CD4-positive, alpha-beta T cell treated with Interleukin-1 beta for 1 hour (primary cell): ENCODE data around the gene NANS.
"Not testable (repeated sequence)": the region's sequence is repeated elsewhere in the genome, so short reads cannot be mapped to it uniquely, and the experiment has no call there.

Source experiments
- DNase-seq, 2 donors: peaks; one replicate each; pipeline ENCODE4 v3.0.0-alpha.2; 2020 to 2022

Gene NANS

DNA sequence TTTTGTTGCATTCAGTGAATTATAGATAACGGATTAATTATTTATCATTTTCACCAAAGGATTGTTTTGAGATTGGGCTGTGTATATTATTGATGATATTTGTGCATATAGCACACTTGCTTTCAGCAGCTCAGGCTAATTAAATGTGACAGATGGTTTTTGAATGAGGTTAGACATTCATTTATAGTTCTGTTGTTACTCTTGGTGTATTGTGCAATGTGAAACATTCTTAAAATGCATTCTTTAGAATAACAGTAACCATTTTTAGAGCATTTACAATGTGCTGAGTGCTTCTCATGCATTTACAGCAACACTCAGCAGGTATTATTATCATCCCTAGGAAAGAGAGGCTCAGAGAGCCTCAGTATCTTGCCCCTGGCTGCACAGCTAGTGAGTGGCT is 23.8 kb downstream of the NANS start:
- no peak for DNase-seq

DNA sequence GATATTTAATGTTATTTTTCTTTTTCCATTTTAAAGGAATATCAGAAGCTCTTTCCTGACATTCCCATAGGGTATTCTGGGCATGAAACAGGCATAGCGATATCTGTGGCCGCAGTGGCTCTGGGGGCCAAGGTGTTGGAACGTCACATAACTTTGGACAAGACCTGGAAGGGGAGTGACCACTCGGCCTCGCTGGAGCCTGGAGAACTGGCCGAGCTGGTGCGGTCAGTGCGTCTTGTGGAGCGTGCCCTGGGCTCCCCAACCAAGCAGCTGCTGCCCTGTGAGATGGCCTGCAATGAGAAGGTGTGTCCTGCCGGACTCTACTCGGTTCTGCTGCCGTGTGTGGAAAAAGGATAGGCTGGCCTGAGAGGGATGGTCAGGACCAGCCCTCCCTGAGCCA is 24.2 kb downstream of the NANS start:
- DNase-seq, result no peak

DNA sequence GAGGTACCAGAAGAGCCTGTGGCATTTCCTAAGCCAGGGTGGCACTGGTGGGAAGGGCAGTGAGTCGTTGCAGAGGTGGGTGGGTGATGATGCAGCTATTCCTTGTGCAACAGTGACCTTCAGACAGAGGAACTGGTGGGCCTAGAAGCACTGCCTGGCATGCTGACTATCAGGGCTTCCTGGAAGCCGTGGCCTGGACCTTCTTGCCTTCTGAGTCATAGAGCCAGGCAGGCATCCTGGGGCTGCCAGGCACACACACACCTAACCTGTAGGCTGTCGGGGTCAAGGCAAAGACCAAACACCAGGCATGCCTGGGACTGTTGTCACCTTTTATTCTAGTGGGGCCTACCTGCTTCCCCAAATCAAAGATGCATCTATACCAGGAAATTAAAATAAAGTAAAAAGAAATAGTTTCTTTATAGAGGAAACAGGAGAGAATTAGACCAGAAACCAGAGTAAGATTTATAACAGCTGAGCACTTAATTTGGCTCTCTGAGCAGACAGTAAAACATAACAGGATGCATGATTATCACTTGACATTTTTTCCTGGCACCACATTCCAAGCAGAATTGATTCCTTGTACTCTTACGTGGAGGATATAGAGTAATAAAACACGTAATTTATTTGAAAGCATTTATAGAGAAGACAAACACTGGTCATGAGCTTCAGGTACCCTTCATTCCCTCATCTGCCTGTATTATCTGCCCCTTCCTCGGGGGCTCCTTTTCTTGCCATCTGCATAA is 25.1 kb downstream of the NANS start:
- DNase-seq, result no peak

DNA sequence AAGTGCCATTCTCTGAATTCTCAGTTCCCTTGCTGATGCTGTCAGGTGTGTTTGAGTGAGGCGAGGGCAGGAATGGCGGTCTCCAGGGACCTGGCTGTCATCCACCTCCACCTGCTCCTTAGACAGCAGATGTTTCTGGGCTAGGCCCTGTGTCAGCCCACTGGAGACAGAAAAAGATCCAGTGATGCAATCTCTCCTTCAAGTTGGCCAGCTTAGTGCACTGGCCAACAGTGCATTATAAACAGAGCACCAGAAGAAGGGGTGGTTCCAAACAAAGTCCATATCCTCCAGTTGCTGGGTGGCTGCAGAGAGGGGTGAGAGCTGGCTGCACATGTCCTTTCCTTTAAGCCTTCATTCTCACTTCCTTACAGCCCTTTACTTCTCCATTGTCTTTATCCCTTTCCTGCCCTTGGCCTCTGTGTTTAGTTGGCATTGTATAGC is 26.5 kb downstream of the NANS start:
- no peak for DNase-seq

DNA sequence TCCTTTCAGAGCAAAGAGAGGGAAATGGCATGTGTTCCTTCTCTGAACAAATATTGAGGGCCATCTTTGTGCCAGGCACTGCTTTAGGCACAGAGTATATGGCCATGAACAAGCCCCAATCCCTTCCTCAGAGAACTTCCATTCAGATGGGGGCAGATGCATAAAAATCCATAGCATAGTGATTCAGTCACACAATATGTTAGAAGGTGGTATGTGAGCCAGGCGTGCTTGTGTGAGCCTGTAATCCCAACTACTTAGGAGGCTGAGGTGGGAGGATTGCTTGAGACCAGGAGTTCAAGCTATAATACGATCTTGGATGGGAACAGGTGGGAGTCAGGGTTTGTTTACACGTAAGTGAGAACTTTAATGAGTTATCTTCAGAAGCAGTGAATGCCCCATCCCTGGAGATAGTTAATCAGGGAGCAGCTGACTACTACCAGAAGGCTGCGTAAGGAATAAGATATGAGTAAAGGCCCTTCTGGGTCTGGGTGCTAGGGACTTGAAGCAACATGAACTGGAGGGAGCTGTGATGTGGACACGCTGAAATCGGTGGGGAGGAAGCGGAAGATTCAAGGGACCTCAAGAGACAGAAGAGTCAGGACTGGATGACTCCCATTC is 27.1 kb downstream of the NANS start:
- DNase-seq, result no peak

DNA sequence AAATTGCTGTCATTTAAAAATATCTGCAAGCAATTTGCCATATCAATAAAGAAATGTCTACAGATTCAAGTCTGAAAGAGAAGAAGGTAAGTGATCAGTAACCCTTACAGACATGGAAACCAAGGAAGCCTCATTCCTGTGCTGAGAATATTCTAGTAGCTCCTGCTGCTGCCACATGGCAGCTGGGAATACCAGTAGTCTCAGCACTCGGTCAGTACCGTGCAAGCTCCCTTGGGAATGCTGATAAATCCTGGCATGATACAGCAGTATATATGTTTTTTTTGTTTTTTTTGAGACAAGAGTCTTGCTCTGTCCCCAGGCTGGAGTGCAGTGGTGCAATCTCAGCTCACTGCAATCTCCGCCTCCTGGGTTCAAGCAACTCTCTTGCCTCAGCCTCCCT is 27.9 kb downstream of the NANS start:
- no peak for DNase-seq

DNA sequence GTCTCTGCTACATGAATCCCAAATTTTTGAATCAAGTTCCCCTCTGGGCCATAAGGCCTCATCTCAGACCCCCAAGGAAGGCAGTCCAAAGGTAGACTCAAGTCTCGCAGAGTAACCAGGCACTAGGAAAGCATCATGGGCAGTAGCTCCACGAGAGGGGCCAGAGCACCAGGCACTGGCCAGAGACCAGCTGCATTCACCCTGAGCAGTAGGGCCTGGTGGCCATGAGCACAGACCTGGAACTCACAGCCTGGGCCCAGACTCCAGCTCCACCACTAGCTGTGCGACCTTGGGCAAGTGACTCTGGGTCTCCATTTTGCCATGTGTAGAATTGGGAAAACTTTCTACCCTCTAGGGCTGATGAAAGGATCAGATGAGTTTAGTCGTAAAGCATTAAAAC is 28.5 kb downstream of the NANS start:
- no peak for DNase-seq

DNA sequence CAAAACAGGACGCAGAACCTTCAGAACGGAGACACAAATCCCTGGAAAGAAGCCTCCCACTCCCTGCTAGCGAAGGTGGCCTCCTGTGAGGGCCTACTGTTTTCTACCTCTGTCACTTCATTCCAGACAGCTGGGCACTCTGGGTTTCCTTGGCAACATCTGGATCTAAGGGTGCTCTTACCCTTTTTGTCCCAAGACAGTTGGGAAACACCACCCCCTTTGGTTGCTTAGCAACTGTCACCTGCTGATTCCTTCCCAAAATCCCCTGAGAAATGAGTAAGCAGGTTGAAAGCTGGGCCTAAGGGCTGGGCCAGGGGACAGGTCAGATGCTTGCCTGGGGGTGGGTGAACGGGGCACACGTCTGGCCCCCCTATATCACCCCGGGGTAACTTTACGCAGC is 29.4 kb downstream of the NANS start:
- no peak for DNase-seq

DNA sequence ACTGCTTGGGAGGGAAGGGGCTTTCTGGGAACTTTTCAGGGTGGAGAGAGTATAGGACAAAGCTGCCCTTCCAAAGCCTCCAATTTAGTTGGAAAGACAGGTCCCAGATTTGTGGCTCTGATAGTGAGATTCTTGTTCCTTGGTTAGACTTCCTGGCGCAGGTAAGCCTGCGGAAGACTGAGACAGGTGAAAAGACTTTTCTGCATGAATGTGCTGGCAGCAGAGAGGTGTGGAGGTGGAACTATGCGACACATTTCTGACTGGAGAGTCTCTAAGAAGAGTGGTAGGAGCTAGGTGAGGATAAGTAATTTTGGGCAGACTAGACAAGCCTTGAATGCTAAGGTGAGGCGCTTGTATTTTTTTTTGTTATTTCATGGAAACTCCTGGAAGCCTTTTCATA is 29.9 kb downstream of the NANS start:
- no peak for DNase-seq

DNA sequence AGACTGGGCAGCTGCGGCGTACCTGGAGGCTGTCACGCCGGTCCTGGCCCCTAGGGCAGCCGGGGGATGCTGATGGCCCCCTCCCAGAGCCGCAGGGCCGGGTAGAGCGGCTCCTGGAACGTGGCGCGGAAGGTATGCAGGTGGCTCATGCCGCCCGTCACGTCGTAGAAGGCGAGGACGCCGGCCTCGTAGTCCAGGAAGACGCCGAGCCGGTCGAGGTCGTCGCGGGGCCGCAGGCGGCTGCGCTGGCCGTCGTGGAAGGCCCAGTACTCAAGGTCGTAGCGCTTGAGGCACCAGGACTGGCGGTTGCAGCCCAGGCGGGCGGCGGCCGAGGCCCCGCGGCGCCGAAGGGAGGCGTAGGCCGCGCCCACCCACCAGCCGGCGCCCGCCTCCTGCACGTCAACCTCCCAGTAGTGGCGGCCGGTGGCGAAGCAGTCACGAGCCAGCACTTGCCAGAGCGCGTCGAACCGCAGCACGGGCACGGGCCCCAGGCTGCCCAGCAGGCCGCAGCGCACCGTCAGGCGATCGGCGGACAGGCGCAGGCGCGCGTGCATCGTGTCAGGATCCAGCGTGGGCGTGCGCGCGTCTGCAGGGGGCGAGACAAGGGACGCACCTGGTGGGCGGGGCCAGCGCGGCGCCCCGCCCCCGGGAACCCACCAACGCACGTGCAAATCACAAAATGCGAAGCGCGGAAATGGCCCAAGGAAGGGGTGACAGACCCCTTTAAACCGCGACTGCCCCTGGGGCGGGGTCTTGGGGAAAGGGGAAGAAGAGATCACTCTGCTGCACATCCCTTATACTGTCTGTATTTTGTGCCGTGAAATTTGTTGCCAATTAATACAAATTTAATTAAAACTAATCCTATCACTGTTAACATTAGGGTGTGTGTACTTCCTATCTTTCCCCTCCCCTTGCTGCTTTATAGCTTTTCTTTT is 31.2 kb downstream of the NANS start:
- peak; percentile 62 to 73 for DNase-seq

DNA sequence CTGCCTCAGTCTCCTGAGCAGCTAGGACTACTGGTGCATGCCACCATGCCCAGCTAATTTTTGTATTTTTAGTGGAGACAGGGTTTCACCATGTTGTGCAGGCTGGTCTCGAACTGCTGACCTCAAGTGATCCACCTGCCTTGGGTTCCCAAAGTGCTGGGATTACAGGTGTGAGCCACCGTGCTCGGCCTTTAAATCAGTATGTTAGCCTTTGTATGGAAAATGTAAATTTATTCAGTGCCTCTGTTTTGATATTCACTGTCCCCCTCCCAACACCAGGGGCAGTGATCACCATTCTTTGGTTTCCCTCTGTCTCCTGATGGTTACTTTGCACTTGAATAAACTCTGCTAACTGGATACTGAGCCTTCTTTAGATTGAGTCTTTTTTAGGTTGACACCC is 34.1 kb downstream of the NANS start:
- DNase-seq, result not testable (repeated sequence)

DNA sequence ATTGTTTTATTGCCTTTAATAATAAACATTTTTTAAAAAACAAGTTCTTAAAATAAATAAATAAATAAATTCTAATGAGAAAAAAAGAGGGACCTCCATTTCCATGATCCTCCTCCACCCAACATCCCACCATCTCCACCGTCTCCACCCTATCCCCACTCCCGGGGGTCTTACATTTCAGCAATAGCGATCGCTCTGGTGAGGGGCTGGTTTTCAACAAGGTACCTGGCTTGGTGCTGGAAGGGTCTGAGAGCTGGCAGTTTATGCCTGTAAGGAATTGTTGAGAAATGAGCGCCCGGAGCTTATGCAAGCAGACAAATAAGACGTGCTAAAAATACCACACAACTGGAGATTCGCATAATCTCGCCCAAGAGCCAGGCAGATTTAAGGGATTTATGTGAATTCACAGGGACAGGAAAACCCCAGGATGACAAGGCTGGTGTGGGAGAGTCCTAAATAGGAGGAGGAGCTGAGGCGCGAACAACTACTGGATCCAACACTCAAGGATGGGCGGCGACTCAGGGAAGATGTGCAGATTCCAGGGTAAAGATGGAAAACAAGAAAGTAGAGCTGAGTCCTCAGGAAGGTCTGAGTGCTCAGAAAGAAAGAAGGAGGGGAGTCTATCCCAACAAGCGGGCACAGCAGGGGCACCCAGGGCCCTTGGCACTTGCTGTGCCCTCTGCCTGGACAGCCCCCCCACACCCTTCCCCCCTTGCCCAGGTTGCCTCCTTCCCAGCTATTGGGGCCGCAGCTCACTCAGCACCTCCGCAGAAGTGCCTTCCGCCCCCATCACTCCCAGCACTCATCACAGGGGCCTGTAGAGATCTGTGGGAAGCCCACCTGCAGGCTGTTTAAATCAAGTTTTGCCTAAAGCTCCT is 35.4 kb downstream of the NANS start:
- no peak for DNase-seq

DNA sequence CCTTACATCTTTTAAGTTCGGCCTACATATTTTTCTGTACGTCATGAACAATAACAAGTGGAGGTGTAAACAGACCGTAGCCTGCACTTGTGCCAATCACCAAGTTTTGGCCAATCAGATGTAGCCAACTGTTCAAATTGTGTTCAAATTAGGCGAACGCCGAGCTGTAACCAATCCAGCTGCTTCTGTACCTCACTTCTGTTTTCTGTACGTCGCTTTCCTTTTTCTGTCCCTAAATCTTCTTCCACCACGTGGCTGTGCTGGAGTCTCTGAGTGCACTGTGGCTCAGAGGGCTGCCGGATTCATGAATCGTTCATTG is 36.0 kb downstream of the NANS start:
- peak in 1 of 2 donors; percentile 28 for DNase-seq

DNA sequence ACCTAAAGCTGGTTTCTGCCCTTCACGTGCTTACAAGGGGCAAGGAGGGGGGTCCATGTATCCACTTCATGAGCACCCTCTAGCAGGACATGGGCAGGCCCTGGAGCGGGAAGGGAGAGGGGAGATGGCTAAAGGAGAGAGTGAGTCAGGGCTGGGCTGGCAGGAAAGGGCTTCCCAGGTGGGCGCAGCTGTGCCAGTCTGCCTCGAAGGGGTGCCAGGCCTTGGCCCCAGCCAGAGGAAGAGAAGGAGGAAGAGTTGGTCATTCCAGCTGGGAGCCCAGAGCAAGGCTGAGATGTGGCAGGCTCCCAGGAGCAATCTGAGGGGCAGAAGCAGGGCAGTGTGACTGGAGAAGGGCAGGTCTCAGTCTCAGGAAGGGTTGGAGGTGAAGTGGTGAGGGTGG is 37.8 kb downstream of the NANS start:
- no peak for DNase-seq

DNA sequence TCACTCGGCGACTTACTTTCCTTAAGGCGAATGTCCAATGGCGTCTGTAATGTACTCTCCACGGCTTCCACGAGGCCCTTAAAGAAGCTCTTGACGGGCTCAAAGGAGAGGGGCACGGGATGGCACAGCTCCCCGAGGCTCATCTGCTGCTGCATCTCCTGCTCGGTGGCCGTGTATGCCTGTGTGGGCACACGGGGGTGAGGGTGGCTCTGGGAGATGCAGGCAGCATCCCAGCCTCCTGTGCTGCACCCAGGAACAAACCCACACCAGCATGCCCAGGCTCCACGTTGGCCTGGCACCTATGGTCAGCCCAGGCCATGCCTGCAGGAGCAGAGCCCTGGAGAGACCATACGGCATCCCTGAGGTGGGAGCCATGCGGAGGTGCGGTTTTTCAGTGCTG is 38.3 kb downstream of the NANS start:
- no peak for DNase-seq

DNA sequence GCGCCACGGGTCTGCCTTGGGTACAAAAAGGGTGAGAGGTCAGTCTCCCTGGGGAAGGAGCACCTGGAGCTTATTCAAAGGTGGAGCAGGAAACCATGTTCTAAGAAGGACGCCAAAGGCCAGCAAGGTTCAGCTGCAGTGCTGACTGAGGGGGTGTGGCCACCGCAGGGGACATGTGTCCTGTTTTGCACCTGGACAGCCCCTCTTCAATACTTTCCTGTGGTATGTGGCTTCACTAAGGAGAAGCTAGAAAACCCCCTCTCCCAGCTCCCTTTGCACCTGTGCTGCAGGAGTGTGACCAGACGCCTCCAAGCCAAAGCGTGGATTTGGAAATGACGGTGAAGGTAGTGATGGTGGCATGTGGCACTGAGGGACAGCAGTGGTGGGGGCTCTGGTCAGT is 38.9 kb downstream of the NANS start:
- no peak for DNase-seq

DNA sequence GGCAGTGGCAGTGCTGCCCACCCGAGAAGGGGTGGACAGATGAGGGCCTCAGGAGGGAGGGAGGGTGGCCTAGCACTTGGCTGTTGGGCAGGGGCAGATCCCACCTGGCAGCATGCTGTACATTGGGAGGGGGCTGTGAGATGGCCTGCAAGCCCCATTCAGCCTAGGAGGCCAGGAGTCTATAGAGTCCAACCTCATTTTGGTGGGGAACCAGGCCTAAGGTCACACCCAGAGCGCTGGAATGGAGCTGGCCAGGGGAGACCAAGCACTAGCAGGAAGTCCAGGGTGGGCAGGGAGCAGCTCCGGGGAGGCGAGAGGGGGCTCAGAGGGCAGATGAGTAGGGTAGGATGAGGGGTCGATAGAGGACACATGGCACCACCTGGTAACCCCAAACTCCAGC is 39.6 kb downstream of the NANS start:
- no peak for DNase-seq

DNA sequence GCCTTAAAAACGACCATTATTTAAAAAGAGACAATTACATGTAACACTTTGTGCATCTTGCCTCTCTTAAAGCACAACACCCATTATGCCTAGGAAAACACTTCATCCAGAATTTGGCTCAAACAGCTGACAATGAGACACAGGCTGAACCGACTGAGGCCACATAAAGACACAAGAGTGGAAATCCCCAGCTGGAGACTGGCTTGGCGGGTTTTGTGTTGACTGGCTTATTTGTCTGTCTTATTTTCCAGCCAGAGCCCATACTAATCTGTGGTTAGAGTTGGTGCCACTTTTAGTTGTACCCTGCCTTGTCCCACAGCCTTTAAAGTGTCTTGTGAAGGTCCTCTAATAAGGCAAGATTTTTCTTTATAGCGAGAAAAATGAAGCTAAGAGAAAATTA is 41.3 kb downstream of the NANS start:
- DNase-seq, result peak; percentile 40 to 52

DNA sequence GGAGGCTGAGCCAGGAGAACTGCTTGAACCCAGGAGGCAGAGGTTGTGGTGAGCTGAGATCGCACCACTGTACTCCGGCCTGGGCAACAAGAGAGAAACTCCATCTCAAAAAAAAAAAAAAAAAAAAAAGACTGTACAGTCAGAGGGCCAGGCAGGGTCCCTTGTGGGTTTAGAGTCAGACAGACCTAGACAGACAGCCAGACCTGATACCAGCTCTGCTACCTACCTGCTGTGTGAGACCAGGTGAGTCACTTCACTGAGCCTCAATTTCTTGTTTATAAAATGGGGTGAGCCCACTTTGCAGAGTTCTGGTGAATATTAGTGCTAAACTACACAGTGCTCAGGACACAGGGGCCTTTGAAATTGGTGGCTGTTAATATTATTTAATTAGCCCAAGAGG is 42.8 kb downstream of the NANS start:
- DNase-seq, result peak in 1 of 2 donors; percentile 34

DNA sequence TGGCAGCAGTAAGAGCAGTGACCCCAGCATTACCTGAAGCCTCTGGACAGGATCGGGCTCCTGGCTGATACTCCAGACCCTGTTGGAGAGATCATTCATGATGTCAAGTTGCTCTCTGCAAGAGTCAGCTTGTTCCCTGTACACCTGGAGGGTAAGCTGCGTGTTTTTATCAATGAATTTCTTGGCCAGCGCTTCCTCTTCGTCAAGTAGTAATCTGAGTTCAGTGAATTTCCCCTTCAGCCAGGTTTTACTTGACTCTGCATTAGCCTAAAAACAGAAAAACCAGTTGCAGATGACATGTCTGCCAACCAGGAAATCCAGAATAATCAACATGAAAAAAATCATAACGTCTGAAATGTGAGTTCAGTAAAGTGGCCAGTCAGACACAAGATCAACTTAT is 43.4 kb downstream of the NANS start:
- DNase-seq, result no peak

DNA sequence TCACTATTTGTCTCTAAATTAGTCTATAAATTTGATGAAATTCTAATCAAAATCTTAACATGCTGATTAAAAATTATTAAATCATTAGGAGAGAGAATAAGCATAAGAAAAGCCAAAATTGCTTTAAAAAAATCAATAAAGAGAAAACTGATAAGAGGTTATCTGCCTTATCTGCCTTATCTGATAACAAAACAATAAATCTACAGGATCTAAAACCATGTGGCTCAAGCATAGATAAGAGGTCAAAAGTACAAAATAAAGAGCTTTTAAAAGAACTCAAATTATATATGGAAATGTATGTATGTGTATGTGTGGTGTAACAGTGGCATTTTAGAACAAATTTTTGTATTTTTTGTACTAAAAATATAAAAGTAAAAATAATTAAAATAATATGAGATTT is 43.9 kb downstream of the NANS start:
- no peak for DNase-seq

DNA sequence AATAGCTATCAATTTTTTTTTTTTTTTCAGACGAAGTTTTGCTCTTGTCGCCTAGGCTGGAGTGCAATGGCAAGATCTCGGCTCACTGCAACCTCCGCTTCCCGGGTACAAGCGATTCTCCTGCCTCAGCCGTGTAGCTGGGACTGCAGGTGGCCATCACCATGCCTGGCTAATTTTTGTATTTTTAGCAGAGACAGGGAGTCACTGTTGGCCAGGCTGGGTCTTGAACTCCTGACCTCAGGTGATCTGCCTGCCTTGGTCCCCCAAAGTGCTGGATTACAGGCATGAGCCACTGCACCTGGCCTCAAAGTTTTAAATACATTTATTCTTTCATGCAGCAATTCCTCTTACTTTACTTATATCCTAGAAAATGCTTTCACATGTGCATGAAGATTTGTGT is 44.9 kb downstream of the NANS start:
- no peak for DNase-seq

DNA sequence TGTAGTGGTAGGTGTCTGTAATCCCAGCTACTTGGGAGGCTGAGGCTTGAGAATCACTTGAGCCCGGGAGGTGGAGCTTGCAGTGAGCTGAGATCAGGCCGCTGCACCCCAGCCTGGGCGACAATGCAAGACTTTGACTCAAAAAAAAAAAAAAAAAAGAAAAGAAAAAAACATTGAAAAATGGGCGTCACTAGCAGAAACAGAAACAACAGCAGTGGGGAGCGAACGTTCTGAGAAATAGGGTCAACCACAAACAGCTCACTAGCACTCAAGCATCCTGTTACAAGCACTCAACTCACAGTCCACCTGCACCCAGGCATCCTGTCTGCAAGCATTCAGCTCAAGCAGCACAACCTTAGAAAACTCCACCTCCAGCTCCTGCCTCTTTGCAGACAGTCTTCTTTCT is 45.3 kb downstream of the NANS start:
- DNase-seq, result peak; percentile 88 to 89
